Neuronal stem cell (in vitro differentiated cells): ENCODE data around the gene KRI1.

Experiments
- DNase-seq: peaks from one replicate; pipeline ENCODE4 v3.0.0-alpha.2; 2013; ENCODE audit warnings: low spot score
- H2AFZ ChIP-seq: one replicate; pipeline ENCODE4 v1.6.1; 2013; ENCODE audit warnings: mild to moderate bottlenecking, low read length, inconsistent platforms
- H2AK5ac ChIP-seq: 2 replicates; pipeline ENCODE4 v1.6.1; 2013; ENCODE audit warnings: low read depth, mild to moderate bottlenecking, inconsistent platforms, low read length, moderate library complexity, mixed read lengths
- H2BK120ac ChIP-seq: 2 replicates; pipeline ENCODE4 v1.6.1; 2013; ENCODE audit warnings: low read depth, mild to moderate bottlenecking, inconsistent platforms, low read length, moderate library complexity, mixed read lengths
- H2BK12ac ChIP-seq: one replicate; pipeline ENCODE4 v1.6.1; 2013; ENCODE audit warnings: low read length, inconsistent platforms
- H2BK15ac ChIP-seq: 2 replicates; pipeline ENCODE4 v1.6.1; 2013; ENCODE audit warnings: mild to moderate bottlenecking, low read length, inconsistent platforms, mixed read lengths
- H2BK5ac ChIP-seq: one replicate; pipeline ENCODE4 v1.6.1; 2013; ENCODE audit warnings: inconsistent platforms, mild to moderate bottlenecking, low read length, moderate library complexity
- H3K14ac ChIP-seq: one replicate; pipeline ENCODE4 v1.6.1; 2013; ENCODE audit warnings: low read length, inconsistent platforms
- H3K18ac ChIP-seq: 2 replicates; pipeline ENCODE4 v1.6.1; 2013; ENCODE audit warnings: low read length, inconsistent platforms
- H3K23ac ChIP-seq: 2 replicates; pipeline ENCODE4 v1.6.1; 2013; ENCODE audit warnings: low read depth, mild to moderate bottlenecking, mixed read lengths, low read length, inconsistent platforms; ENCODE audit not compliant: poor library complexity
- H3K27ac ChIP-seq: replicated peaks from 3 replicates; pipeline ENCODE4 v1.5.1; 2013; ENCODE audit warnings: low read length, inconsistent platforms
- H3K27me3 ChIP-seq, 3 experiments: 2 replicates each; pipeline ENCODE4 v1.6.1; 2013; ENCODE audit warnings: low read length in 3 of 3, mild to moderate bottlenecking in 2 of 3, inconsistent platforms in 1 of 3, low read depth in 1 of 3, mixed read lengths in 1 of 3, moderate library complexity in 1 of 3; ENCODE audit not compliant: control insufficient read depth in 3 of 3, insufficient read depth in 3 of 3
- H3K36me3 ChIP-seq, 2 donors: replicated peaks in 1 of 2; 2 replicates each; pipeline ENCODE4 v1.6.1; 2013; ENCODE audit warnings: low read length in 2 of 2; ENCODE audit not compliant: control insufficient read depth in 2 of 2, insufficient read depth in 2 of 2
- H3K4ac ChIP-seq: 2 replicates; pipeline ENCODE4 v1.6.1; 2013; ENCODE audit warnings: inconsistent platforms, mild to moderate bottlenecking, low read length, moderate library complexity
- H3K4me1 ChIP-seq, 2 donors: 1 replicate in 1 of 2; 2 replicates in 1 of 2; pipeline ENCODE4 v1.6.1; 2013; ENCODE audit warnings: low read length in 2 of 2, low read depth in 1 of 2; ENCODE audit not compliant: control insufficient read depth in 2 of 2, insufficient read depth in 1 of 2
- H3K4me2 ChIP-seq: one replicate; pipeline ENCODE4 v1.6.1; 2013; ENCODE audit warnings: mild to moderate bottlenecking, low read length, inconsistent platforms; ENCODE audit not compliant: insufficient read depth, poor library complexity, severe bottlenecking
- H3K4me3 ChIP-seq, 2 donors: 2 replicates each; pipeline ENCODE4 v1.5.1; 2013; ENCODE audit warnings: low read length in 2 of 2, mild to moderate bottlenecking in 2 of 2, inconsistent platforms in 1 of 2, moderate library complexity in 1 of 2
- H3K79me1 ChIP-seq: one replicate; pipeline ENCODE4 v1.6.1; 2013; ENCODE audit warnings: low read depth, mild to moderate bottlenecking, inconsistent platforms, low read length, moderate library complexity
- H3K9ac ChIP-seq: one replicate; pipeline ENCODE4 v1.6.1; 2013; ENCODE audit warnings: mild to moderate bottlenecking, low read depth, low read length, inconsistent platforms; ENCODE audit not compliant: poor library complexity
- H3K9me3 ChIP-seq, 2 donors: replicated peaks in 1 of 2; 2 replicates each; pipeline versions ENCODE3 to v1.6.1; 2013; ENCODE audit warnings: low read length in 2 of 2, mild to moderate bottlenecking in 2 of 2, inconsistent platforms in 1 of 2, low read depth in 1 of 2, mixed read lengths in 1 of 2, moderate library complexity in 1 of 2; ENCODE audit not compliant: control insufficient read depth in 2 of 2, insufficient read depth in 1 of 2
- H4K8ac ChIP-seq: one replicate; pipeline ENCODE4 v1.6.1; 2013; ENCODE audit warnings: low read depth, mild to moderate bottlenecking, inconsistent platforms, low read length, moderate library complexity
- H4K91ac ChIP-seq: one replicate; pipeline ENCODE4 v1.6.1; 2013; ENCODE audit warnings: low read length, low read depth, mild to moderate bottlenecking, inconsistent platforms; ENCODE audit not compliant: poor library complexity
- WGBS, 2 donors: extraction: QIAGEN DNeasy Blood & Tissue Kit; methylation state at CpG; one replicate each; pipeline ENCODE4 v1.1.7; 2013; ENCODE audit warnings: missing lambda C conversion rate in 2 of 2, mixed read lengths in 1 of 2; ENCODE audit not compliant: insufficient read length in 2 of 2, insufficient replicate concordance in 1 of 2; ENCODE audit errors: extremely low coverage in 2 of 2; 5-methylcytosine and 5-hydroxymethylcytosine counted together

The KRI1 gene

DNA sequence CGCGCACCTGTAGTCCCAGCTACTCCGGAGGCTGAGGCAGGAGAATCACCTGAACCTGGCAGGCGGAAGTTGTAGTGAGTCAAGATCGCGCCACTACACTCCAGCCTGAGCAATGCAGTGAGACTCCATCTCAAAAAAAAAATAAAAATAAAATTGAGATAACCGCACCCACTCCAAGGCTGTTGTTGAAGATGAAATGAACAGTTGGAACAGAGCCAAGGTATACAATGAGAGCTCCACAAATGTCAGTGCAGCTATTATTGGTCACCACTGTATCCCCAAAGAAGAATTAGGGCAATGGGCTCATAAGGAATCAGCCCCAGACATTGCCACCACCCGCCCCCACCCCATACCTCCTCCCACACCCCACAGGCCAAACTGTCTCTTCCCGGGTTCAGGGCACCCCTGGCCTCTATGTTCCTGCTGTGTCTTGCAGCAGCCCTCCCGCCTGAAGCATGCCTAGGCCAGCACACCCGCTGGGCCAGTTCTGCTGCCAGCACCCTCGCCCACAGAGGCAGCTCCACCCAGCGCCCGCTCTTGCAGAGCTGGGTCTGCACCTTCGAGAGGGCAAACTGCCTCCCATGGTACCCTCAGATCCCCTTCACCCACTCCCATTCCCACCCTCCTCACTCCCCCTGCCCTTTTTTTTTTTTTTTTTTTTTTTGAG is 45.0 kb downstream of the KRI1 start:
- Histone ChIP-seq H3K79me1 (peaks cover 2% of the 10 kb centered on the region), H2BK120ac (no peak overlapping the region), H2BK15ac (no peak overlapping the region), H3K27me3 (peaks cover 0 to 66% (median 29%) of the 10 kb centered on the region in 3 experiments), H4K91ac (no peak overlapping the region), H4K8ac (no peak overlapping the region), H2AFZ (no peak overlapping the region), H3K36me3 (no peaks in the 10 kb centered on the region), H3K4ac (no peak overlapping the region), H3K23ac (peak overlapping the region; percentile 65), H3K4me3 (no peak overlapping the region), H2AK5ac (no peak overlapping the region), H3K27ac (no peak overlapping the region), H3K14ac (no peak overlapping the region), H2BK5ac (no peak overlapping the region), H3K18ac (no peak overlapping the region), H3K4me2 (no peak overlapping the region), H3K9me3 (no peaks in the 10 kb centered on the region), H2BK12ac (no peak overlapping the region), H3K9ac (no peak overlapping the region), H3K4me1 (peaks cover 11 to 17% of the 10 kb centered on the region in 2 donors)
- no CpG with 5 or more reads among the region's 15 CpGs for WGBS, 2 donors
- no peak for DNase-seq

DNA sequence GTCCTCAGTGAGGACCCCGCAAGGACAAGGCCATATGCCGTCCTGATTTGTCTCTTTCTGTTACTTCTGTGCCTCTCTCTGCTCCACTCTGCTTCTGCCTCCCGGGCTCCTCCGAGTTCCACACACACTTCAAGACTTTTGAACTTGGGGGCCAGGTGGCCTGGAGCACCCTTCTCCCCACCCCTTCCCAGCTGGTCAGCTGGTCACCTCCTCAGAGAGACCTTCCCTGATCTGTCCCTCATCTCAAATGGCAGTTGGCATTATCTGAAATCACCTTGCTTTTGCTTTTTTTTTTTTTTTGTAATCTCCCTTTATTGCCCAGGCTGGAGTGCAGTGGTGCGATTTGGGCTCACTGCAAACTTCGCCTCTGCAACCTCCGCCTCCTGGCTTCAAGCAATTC is 46.4 kb downstream of the KRI1 start:
- Histone ChIP-seq H3K4me2 (no peak overlapping the region), H3K18ac (no peak overlapping the region), H2AK5ac (no peak overlapping the region), H3K9ac (no peak overlapping the region), H3K4me3 (no peak overlapping the region), H4K91ac (no peak overlapping the region), H4K8ac (no peak overlapping the region), H2BK5ac (no peak overlapping the region), H3K4me1 (peaks cover 11 to 17% of the 10 kb centered on the region in 2 donors), H2BK15ac (no peak overlapping the region), H3K14ac (no peak overlapping the region), H3K23ac (no peak overlapping the region), H2AFZ (no peak overlapping the region), H3K79me1 (peaks cover 2% of the 10 kb centered on the region), H3K27me3 (peaks cover 0 to 79% (median 35%) of the 10 kb centered on the region in 3 experiments), H3K4ac (no peak overlapping the region), H2BK120ac (no peak overlapping the region), H3K9me3 (no peaks in the 10 kb centered on the region), H2BK12ac (no peak overlapping the region), H3K36me3 (no peaks in the 10 kb centered on the region), H3K27ac (no peak overlapping the region)
- DNase-seq: no peak
- no CpG with 5 or more reads among the region's 7 CpGs for WGBS, 2 donors

DNA sequence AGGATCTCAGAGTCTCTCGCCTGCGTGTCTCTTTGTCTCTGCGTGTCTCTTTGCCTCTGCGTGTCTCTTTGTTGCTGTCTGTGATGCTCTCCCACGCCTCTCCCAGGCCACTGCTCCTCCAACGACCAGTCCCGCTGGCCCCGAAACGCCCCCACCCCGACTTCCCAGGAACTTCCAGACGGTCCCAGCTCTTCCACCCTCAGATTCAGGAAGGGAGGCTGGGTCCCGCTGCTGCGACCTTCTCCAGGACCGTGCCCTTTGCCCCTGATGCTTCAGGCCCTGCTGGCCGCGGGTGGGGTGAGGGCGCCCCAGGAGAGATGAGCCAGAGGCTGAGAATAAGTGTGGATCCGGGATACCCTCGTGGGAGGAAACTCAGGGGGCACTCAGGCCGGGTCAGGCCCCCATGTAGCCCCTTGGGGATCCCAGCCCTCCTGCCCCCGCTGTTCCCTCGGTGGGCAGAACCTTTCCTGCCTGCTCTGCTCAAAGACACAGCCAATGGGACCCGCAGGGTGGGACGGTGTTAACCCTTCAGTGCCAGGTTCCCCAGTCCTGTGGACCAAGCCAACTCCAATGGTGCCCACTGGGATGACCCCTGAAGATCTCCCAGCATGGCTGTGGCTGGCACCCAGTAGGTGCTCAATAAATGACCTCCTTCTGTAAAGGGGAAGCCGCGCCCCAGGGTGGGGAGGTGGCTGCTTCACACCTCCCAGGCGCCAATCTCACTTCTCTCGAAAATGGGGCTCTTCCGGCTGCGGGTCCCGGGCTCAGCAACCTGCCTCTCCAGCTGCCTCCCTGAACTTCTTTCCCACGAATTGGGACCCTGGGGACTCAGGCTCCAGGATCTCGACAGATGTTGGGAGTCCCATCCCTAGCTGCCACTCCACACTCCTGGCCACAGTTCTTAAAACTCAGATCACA is 47.1 kb downstream of the KRI1 start:
- no CpG with 5 or more reads among the region's 33 CpGs for WGBS, 2 donors
- H3K9me3 ChIP-seq: no peaks in the 10 kb centered on the region
- peak overlapping the region; percentile 78 for H3K9ac ChIP-seq
- no peak overlapping the region for H3K14ac ChIP-seq
- no peak overlapping the region for H3K27ac ChIP-seq
- H3K4ac ChIP-seq: no peak overlapping the region
- H3K79me1 ChIP-seq: peaks cover 2% of the 10 kb centered on the region
- peak overlapping the region; percentile 52 for H2AFZ ChIP-seq
- DNase-seq: no peak
- H2BK12ac ChIP-seq: peak overlapping the region; percentile 43
- peak overlapping the region; percentile 59 for H4K91ac ChIP-seq
- peak overlapping the region; percentile 13 for H2BK120ac ChIP-seq
- peak overlapping the region; percentile 22 for H3K4me2 ChIP-seq
- H3K18ac ChIP-seq: peak overlapping the region; percentile 92
- no peak overlapping the region for H4K8ac ChIP-seq
- H3K27me3 ChIP-seq: peaks cover 0 to 83% (median 42%) of the 10 kb centered on the region in 3 experiments
- peak overlapping the region; percentile 87 for H3K23ac ChIP-seq
- H3K4me3 ChIP-seq: peak overlapping the region in 1 of 2 donors; percentile 41
- H3K4me1 ChIP-seq: peaks cover 11 to 17% of the 10 kb centered on the region in 2 donors
- H3K36me3 ChIP-seq: no peaks in the 10 kb centered on the region
- peak overlapping the region; percentile 90 for H2BK15ac ChIP-seq
- no peak overlapping the region for H2BK5ac ChIP-seq
- H2AK5ac ChIP-seq: peak overlapping the region; percentile 82
